ENCODE results near the gene WFS1. TPM values are rescaled to one million over a fixed set of nuclear protein-coding genes. Genes with fewer than 3 reads are reported as not detected.
A peak's percentile ranks its signal among the peaks of the same experiment; 100 is the strongest.

The WFS1 gene
- total RNA-seq (2014; rRNA removed; shearing (Covaris generic)): 17.4 and 21.0 TPM in 2 replicates

DNA sequence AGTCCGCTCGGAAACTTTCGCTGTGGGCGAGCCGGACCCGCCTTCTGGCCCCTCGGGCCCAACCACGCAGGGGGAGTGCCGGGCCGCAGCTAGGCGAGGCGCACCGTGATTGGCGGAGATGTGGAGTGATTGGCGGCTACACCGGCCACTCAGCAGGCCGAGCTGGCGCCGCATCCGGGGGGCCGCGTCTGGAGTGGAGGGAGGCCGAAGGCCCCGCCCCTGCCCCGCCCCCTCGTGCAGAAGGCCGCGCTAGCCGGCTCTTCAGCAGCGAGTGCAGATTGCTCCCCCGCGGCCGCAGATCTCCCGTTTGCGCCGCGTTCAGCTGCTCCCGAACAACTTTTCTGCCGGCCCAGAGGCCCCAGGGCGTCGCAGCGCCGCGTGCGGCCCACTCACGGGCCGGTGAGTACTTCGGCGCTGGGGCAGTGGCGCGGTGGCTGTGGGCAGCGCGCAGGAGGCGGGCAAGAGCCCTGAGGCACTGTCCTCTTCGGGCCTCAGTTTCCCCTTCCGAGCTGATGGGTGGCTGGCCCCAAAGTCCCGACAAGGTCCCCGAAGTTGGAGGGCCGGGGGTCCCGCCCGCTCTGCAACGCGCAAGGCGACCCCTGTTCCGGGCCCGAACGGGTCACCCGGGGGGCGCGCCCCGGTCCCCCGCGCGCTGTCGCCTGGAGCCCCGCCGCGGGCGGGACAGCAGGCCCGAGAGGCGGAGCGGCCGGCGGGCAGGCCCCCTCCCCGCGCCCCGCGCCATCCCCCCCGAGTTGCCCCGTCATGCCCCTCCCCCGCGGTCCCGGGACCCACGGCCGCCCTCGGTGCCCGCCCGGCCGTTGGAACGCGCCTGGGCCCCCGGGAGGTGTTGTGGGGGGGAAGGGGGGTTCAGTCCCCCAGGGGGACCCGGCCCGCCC lies at the start of gene WFS1:
TSS of gene WFS1 (plus strand) at position 235 of the 896 bp plus-strand sequence. CDS start 7,606 bp downstream, outside the sequence.
- Histone ChIP-seq H3K9me3 (replicated peaks) (no peaks in the 10 kb centered on the region), H3K4me3 (peak within 1 kb of the TSS; percentile 88), H3K27ac (no peak within 1 kb of the TSS; the same call in 1 of the 2 replicates), H3K4me1 (replicated peaks) (peaks cover 46% of the 10 kb centered on the region), H3K27me3 (replicated peaks) (no peaks in the 10 kb centered on the region; the same call in 1 of the 2 replicates), H3K36me3 (no peaks in the 10 kb centered on the region; the same call in 1 of the 2 replicates)
- DNase-seq (ENCODE audit: low read depth in 1 of 2, low spot score in 2 of 2): peak; percentile 93

DNA sequence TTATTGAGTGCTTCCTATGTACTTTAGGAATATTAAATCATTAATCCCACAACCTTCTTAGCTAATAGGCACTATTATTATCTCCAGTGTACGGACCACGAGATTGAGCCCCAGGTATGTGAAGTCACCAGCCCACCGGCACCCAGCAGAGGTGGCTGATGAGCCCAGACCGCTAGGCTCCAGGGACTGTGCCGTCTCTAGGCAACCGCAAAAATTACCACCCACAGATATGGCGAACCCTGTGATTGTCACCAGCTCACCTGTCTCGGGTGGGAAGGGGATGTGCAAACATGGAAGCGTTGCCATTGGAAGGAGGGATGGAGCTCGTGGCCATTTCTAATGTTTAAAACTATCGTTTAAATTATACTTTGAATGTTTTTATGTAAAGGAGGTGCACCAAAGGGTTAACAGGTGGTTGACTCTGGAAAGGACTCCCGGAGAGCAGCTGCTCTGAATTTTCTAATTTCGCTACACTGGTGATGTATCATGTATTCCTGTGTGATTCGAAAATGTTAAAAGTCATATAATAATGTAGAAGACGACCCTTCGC lies 48.3 kb upstream of the WFS1 start:
- no peaks in the 10 kb centered on the region for H3K9me3 ChIP-seq (replicated peaks)
- no peak for DNase-seq (ENCODE audit: low read depth in 1 of 2, low spot score in 2 of 2)
- no peaks in the 10 kb centered on the region for H3K4me1 ChIP-seq (replicated peaks)
- no peaks in the 10 kb centered on the region for H3K36me3 ChIP-seq
- no peaks in the 10 kb centered on the region for H3K27me3 ChIP-seq (replicated peaks)
- H3K4me3 ChIP-seq: no peak overlapping the region
- no peak overlapping the region for H3K27ac ChIP-seq

- Histone ChIP-seq H3K4me1 (replicated peaks) (no peaks in the 10 kb centered on the region), H3K27ac (no peak overlapping the region), H3K36me3 (no peaks in the 10 kb centered on the region), H3K4me3 (no peak overlapping the region), H3K9me3 (replicated peaks) (no peaks in the 10 kb centered on the region), H3K27me3 (replicated peaks) (no peaks in the 10 kb centered on the region)
- DNase-seq (ENCODE audit: low read depth in 1 of 2, low spot score in 2 of 2): no peak
Observed at GRCh38 chr4:6221851-6222760, 47.5 kb upstream of the WFS1 start.

DNA sequence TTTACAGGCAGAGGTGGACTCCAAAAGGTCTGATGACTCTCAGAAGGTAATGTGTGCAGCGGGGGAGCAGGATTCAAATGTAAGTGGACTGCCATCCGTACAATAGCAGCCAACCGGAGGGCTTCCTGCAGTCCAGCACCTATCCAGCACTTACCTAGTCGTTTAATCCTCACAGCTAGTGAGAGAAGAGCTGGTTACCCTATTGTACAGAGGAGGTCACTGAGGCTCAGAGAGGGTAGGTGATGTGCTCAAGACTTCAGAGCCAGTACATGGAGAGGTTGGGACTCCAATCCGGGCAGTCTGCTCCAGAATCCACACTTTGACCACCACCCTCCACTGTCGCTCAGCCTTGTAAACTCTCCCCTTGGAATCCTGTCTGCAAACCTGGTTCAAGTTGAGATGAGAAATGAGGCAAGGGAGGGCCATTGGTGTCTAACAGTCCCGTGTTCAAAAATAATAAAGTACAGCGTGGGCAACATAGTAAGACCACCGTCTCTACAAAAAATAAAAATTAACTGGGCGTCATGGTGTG lies 46.8 kb upstream of the WFS1 start:
- H3K27ac ChIP-seq: no peak overlapping the region
- no peaks in the 10 kb centered on the region for H3K4me1 ChIP-seq (replicated peaks)
- H3K9me3 ChIP-seq (replicated peaks): no peaks in the 10 kb centered on the region
- no peaks in the 10 kb centered on the region for H3K36me3 ChIP-seq
- no peak for DNase-seq (ENCODE audit: low read depth in 1 of 2, low spot score in 2 of 2)
- H3K4me3 ChIP-seq: no peak overlapping the region
- no peaks in the 10 kb centered on the region for H3K27me3 ChIP-seq (replicated peaks)

DNA sequence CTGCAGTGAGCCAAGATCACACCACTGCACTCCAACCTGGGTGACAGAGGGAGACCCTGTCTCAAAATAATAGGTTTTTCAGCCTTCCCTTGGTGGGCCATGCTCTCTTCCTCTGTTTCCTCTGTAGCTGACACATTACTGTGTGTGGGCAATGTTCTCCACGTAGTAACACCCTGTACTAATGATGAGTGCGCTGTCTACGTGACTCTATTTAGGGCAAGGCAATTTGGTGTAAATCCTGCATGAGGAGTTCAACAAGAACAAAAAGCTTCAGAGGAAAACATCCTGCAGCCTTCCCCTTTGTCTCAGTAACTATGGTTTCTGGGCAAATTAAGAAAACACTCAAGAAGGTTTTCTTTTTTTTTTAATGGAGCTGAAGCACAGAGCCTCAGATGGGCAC lies 44.9 kb upstream of the WFS1 start:
- H3K9me3 ChIP-seq (replicated peaks): no peaks in the 10 kb centered on the region
- no peaks in the 10 kb centered on the region for H3K27me3 ChIP-seq (replicated peaks)
- no peak overlapping the region for H3K4me3 ChIP-seq
- H3K4me1 ChIP-seq (replicated peaks): no peaks in the 10 kb centered on the region
- DNase-seq (ENCODE audit: low read depth in 1 of 2, low spot score in 2 of 2): no peak
- no peak overlapping the region for H3K27ac ChIP-seq
- no peaks in the 10 kb centered on the region for H3K36me3 ChIP-seq

DNA sequence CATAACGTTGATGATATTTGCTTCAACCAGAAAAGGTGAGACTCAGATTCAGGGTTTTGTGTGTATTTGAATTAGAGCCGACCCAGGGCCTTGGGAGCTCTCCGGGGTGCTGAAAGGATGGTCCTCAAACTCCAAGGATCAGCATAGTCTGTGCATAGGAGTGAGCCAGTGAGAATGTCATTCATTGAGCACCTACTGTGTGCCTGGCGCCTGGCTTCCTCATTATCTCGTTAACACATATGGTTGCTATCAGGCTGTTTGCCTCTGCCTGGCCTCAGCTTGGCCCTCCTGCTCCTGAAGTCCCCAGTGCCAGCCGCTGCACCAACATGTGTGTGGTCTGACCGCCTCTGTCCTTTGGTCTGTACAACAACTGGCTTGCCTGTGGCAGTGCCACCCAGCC lies 44.2 kb upstream of the WFS1 start:
- no peaks in the 10 kb centered on the region for H3K27me3 ChIP-seq (replicated peaks)
- no peaks in the 10 kb centered on the region for H3K9me3 ChIP-seq (replicated peaks)
- H3K4me1 ChIP-seq (replicated peaks): no peaks in the 10 kb centered on the region
- no peaks in the 10 kb centered on the region for H3K36me3 ChIP-seq
- no peak for DNase-seq (ENCODE audit: low read depth in 1 of 2, low spot score in 2 of 2)
- no peak overlapping the region for H3K4me3 ChIP-seq
- H3K27ac ChIP-seq: no peak overlapping the region

DNA sequence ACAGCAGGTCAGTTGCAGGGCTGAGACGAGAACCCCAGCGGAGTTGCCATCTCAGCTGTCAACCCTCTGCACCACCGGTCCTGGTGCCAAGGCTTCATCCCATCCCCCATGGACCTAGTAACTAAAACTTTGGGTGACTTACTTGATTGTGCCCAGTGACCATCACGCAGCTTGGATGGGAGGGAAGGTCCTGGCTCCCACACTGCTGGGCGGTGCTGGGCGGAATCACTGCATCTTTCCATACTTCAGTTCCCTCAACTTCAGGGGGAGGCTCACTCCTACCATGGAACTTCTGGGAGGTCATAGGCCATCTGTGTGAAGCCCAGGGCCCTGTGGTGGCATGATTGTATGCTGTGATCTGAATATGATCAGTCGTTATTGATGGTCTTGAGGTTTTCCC lies 43.1 kb upstream of the WFS1 start:
- Histone ChIP-seq H3K36me3 (no peaks in the 10 kb centered on the region), H3K9me3 (replicated peaks) (no peaks in the 10 kb centered on the region), H3K27me3 (replicated peaks) (no peaks in the 10 kb centered on the region), H3K4me1 (replicated peaks) (no peaks in the 10 kb centered on the region), H3K27ac (no peak overlapping the region), H3K4me3 (no peak overlapping the region)
- no peak for DNase-seq (ENCODE audit: low read depth in 1 of 2, low spot score in 2 of 2)

DNA sequence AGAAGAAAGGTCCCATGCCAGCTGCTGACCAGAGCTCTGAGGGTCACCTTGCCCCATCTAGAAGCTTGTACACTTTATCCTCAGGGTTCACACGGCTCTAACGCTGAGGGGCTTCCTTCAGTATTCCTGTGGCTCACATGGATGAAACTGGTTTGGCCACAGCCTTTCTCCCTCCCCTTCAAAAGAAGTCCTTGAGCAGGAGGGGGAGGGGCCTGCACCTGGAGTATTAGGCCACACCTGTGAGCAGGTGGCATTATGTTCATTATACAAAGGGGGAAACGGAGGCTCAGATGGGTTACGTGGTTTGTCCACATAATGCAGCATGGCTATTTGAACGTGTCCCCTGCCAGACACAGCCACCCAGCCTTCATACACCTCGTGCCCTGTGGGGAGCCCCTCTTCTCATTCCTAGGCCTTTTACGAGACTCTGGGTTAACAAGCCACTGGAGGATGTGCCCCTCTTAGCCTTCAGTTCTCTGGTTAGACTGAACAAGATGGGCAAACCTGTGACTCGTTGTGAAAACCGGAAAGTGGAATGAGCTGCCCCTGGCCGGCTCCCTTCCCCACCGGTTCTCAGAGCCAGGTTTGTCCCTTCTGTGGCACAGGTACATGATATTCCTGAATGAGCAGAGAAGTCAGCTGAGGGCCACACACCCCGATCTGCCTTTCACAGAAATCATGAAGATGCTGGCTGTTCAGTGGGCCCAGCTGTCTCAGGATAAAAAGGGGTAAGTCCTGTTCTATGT lies 42.1 kb upstream of the WFS1 start:
- Histone ChIP-seq H3K27me3 (replicated peaks) (no peaks in the 10 kb centered on the region), H3K36me3 (no peaks in the 10 kb centered on the region), H3K4me1 (replicated peaks) (no peaks in the 10 kb centered on the region), H3K4me3 (no peak overlapping the region), H3K9me3 (replicated peaks) (no peaks in the 10 kb centered on the region), H3K27ac (no peak overlapping the region)
- DNase-seq (ENCODE audit: low read depth in 1 of 2, low spot score in 2 of 2): no peak

DNA sequence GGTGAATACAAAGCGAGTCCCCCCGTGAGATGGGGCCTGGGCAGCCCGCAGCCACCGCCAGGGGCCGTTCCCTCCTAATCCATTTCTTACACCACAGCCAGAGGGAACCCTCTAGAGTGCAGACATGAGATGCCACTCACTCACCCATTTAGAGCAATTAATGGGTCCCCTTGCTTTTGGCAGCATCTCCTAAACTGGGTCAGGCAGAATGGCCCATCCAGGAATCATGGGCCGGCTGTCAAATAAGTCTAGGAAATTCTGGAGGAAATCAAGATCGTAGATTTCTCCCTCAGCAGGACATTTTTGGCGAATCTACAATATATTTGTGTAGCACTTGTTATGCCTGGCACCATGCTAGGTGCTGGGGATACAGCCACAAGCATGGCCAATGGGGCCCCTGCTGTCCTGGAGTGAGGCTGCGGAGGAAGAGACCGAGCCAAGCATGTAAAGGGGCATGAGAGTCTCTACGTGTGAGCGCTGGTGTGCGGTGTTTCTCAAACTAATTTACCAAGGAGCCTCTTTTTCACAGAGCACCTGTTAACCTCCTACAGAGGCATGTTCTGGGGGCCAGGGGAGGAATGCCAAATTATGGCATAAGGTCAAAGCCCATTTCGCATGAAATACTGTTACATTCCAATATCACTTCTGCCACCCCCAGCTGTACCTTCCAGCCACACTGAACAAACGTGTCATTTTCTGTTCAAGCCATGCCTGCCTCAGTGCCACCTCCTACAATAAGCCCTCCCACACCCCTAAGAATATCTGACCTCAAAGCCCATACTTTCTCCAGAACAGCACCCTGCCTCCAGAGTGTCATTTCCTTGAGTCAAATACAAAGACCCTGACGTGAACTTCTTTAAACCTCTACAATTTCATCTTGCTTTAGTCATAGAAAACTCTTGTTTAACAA lies 41.2 kb upstream of the WFS1 start:
- no peak for DNase-seq (ENCODE audit: low read depth in 1 of 2, low spot score in 2 of 2)
- H3K27ac ChIP-seq: no peak overlapping the region

DNA sequence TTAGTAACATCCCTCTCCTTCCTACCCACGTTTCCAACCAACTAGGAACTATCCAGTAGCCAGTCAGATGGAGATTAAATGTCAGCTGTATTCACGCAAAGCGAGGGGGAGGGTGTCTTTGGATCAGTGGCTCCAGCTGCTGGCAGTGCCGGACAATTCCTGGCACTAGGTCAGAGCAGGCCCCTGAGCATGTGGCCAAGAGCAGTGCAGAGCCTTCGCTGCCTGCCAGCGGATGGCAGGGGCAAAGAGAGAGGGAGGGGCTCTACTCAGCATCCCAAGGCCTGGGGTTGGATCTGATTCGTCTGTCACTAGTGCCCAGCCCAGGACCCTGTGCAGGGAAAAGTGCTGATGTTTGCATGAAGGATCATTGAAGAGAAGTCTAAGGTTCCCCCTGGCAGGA lies 40.6 kb upstream of the WFS1 start:
- no peak overlapping the region for H3K4me3 ChIP-seq
- H3K36me3 ChIP-seq: no peaks in the 10 kb centered on the region
- no peaks in the 10 kb centered on the region for H3K27me3 ChIP-seq (replicated peaks)
- H3K27ac ChIP-seq: no peak overlapping the region
- no peak for DNase-seq (ENCODE audit: low read depth in 1 of 2, low spot score in 2 of 2)
- H3K4me1 ChIP-seq (replicated peaks): no peaks in the 10 kb centered on the region
- H3K9me3 ChIP-seq (replicated peaks): no peaks in the 10 kb centered on the region

More for the DNA sequence above, 41.2 kb upstream of the WFS1 start:
- Histone ChIP-seq H3K36me3 (no peaks in the 10 kb centered on the region), H3K9me3 (replicated peaks) (no peaks in the 10 kb centered on the region), H3K4me3 (no peak overlapping the region), H3K27me3 (replicated peaks) (no peaks in the 10 kb centered on the region), H3K4me1 (replicated peaks) (no peaks in the 10 kb centered on the region)

- H3K27me3 ChIP-seq (replicated peaks): no peaks in the 10 kb centered on the region
- H3K4me1 ChIP-seq (replicated peaks): no peaks in the 10 kb centered on the region
- DNase-seq (ENCODE audit: low read depth in 1 of 2, low spot score in 2 of 2): no peak
- no peak overlapping the region for H3K4me3 ChIP-seq
- no peaks in the 10 kb centered on the region for H3K9me3 ChIP-seq (replicated peaks)
- H3K27ac ChIP-seq: no peak overlapping the region
- no peaks in the 10 kb centered on the region for H3K36me3 ChIP-seq
Observed at GRCh38 chr4:6229671-6230501, 39.8 kb upstream of the WFS1 start.

DNA sequence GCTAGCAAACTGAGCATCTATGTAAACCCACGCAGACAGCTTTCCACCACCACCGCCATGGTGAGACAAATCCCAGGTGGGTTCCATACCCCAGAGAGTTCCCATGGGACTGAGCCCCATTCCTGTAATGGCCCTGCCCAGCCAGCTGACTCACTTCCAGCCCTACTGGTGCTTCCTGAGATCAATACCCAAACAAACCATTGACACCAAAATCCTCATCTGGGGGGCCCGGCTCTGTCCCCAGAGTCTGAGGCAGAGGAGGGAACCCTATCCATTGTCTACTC lies 39.2 kb upstream of the WFS1 start:
- H3K36me3 ChIP-seq: no peaks in the 10 kb centered on the region
- no peak overlapping the region for H3K4me3 ChIP-seq
- no peaks in the 10 kb centered on the region for H3K27me3 ChIP-seq (replicated peaks)
- H3K9me3 ChIP-seq (replicated peaks): no peaks in the 10 kb centered on the region
- no peaks in the 10 kb centered on the region for H3K4me1 ChIP-seq (replicated peaks)
- H3K27ac ChIP-seq: no peak overlapping the region
- DNase-seq (ENCODE audit: low read depth in 1 of 2, low spot score in 2 of 2): no peak

All from SJSA1 (cell line).